Measurements from ENCODE around the gene BTF3L4. TPM values are rescaled to one million over a fixed set of nuclear protein-coding genes. Genes with fewer than 3 reads are reported as not detected.
A peak's percentile ranks its signal among the peaks of the same experiment; 100 is the strongest.

Gene BTF3L4
- polyA plus RNA-seq, 2 of the 4 experiments (the other 2 are of a cell fraction) = 47.4 to 63.8 TPM

- no peak for TF ChIP-seq FOSB (CRISPR knock-in tag; IDR thresholded peaks at IDR 0.05)
Observed at GRCh38 chr1:52033190-52034049, 22.7 kb upstream of the BTF3L4 start, which contains the start of gene KTI12 (continued).

- TF ChIP-seq RARB (CRISPR knock-in tag; IDR thresholded peaks at IDR 0.05) (no peak), HOXB13 (CRISPR knock-in tag; IDR thresholded peaks at IDR 0.05; ENCODE audit: low read depth) (no peak), ATOH8 (CRISPR knock-in tag; IDR thresholded peaks at IDR 0.05; ENCODE audit: low read depth) (no peak)
- POLR2A ChIA-PET = interaction anchor here (0.6 to 3.0 kb wide), 2 partner anchors 21 to 60 kb away, joined by 5 to 13 read pairs; partner anchors contain the start of genes BTF3L4 and TXNDC12
- DNase-seq (ENCODE audit: low read depth in 1 of 2, low spot score in 1 of 2) (no peak), FAIRE-seq (no peak), ATAC-seq (no peak)
- H3K9me3 ChIP-seq = no peaks in the 10 kb centered on the region
- peak overlapping the region; percentile 91 to 99; a peak in 5 of 6 replicates for H3K27ac ChIP-seq
- peak overlapping the region; percentile 95; the same call in 2 of the 3 replicates for H3K4me3 ChIP-seq
- peak overlapping the region; percentile 99 for H3K4me2 ChIP-seq
- H3K4me1 ChIP-seq = peaks cover 41% of the 10 kb centered on the region
- 96% methylated on average over 2 of the region's 2 CpGs for WGBS (ENCODE audit: missing lambda C conversion rate)
- CTCF ChIA-PET = no interaction called here
Observed at GRCh38 chr1:52034050-52034384, 22.1 kb upstream of the BTF3L4 start.

- ChIA-PET POLR2A (no interaction called here), CTCF (interaction anchor here (0.7 to 1.3 kb wide), 2 partner anchors 15 to 141 kb away, joined by 3 to 4 read pairs; no protein-coding TSS in a partner anchor)
- peak overlapping the region; percentile 49; the same call in 2 of the 3 replicates for H3K4me2 ChIP-seq
- no peak for FAIRE-seq
- WGBS (ENCODE audit: missing lambda C conversion rate) = 72% methylated on average over 4 of the region's 5 CpGs
- no peaks in the 10 kb centered on the region for H3K9me3 ChIP-seq
- H3K4me3 ChIP-seq = no peak overlapping the region
- H3K4me1 ChIP-seq = peaks cover 18% of the 10 kb centered on the region
- ATAC-seq = no peak
- H3K27ac ChIP-seq = no peak overlapping the region
- no peak for TF ChIP-seq NR3C1 (IDR thresholded peaks at IDR 0.05)
- peak; percentile 51 to 77; a peak in 2 of 4 replicates for TF ChIP-seq CEBPB (IDR thresholded peaks at IDR 0.05)
- DNase-seq (ENCODE audit: low read depth in 1 of 2, low spot score in 1 of 2) = peak in 1 of 2 experiments; percentile 48
Observed at GRCh38 chr1:52037402-52037814, 18.7 kb upstream of the BTF3L4 start.

- H3K27ac ChIP-seq = 0 out of 6 replicates have a peak overlapping the region, but pooled peaks of 1 of the 2 experiments have one; percentile 19
- peaks cover 18% of the 10 kb centered on the region for H3K4me1 ChIP-seq
- DNase-seq (ENCODE audit: low read depth in 1 of 2, low spot score in 1 of 2) (no peak), ATAC-seq (no peak), FAIRE-seq (no peak)
- 86% methylated on average over 1 of the region's 1 CpG for WGBS (ENCODE audit: missing lambda C conversion rate)
- peak overlapping the region; percentile 49 for H3K4me2 ChIP-seq
- ChIA-PET POLR2A (no interaction called here), CTCF (interaction anchor here (0.7 to 1.3 kb wide), 2 partner anchors 15 to 141 kb away, joined by 3 to 4 read pairs; no protein-coding TSS in a partner anchor)
- H3K4me3 ChIP-seq = no peak overlapping the region
- H3K9me3 ChIP-seq = no peaks in the 10 kb centered on the region
- TF ChIP-seq PBX3 (IDR thresholded peaks at IDR 0.05) = no peak
- TF ChIP-seq E2F6 (IDR thresholded peaks at IDR 0.05; ENCODE audit: borderline replicate concordance, low read depth) = no peak
- TF ChIP-seq CBX8 (IDR thresholded peaks at IDR 0.05) = no peak
- no peak for TF ChIP-seq MAFK (IDR thresholded peaks at IDR 0.05; ENCODE audit: partially characterized antibody)
- no peak for TF ChIP-seq USF2 (IDR thresholded peaks at IDR 0.05)
- TF ChIP-seq ZSCAN20 (CRISPR knock-in tag; IDR thresholded peaks at IDR 0.05) = no peak
- no peak for TF ChIP-seq ZNF302 (CRISPR knock-in tag; IDR thresholded peaks at IDR 0.05)
- TF ChIP-seq EHF (CRISPR knock-in tag; IDR thresholded peaks at IDR 0.05) = no peak
- no peak for TF ChIP-seq CTCF (IDR thresholded peaks at IDR 0.05)
- TF ChIP-seq RAD21 (conservative IDR thresholded peaks at IDR 0.05 in 1 of 2, IDR thresholded peaks at IDR 0.05 in 1 of 2) = no peak
- no peak for TF ChIP-seq NR3C1 (IDR thresholded peaks at IDR 0.05)
- no peak for TF ChIP-seq FOSL2 (IDR thresholded peaks at IDR 0.05)
- TF ChIP-seq FOSL2 (CRISPR knock-in tag; IDR thresholded peaks at IDR 0.05) = no peak
- TF ChIP-seq GATA3 (IDR thresholded peaks at IDR 0.05; ENCODE audit: borderline replicate concordance) = no peak
- no peak for TF ChIP-seq MAX (IDR thresholded peaks at IDR 0.05)
Observed at GRCh38 chr1:52037909-52038308, 18.2 kb upstream of the BTF3L4 start.
